ENCODE data around the gene SLF1.
"Not testable (repeated sequence)": the region's sequence is repeated elsewhere in the genome, so short reads cannot be mapped to it uniquely, and the experiment has no call there.

The SLF1 gene

GRCh38 chr5:94618493-94619328 is at the start of gene SLF1, which contains the start of gene KIAA0825:
Gene SLF1 (plus strand): TSS chr5:94618669. CDS start chr5:94628811, 10,142 bp downstream.
Gene KIAA0825 (minus strand): TSS chr5:94618604. CDS start chr5:94537126, 81,478 bp downstream.
- peak; percentile 67 to 74 for DNase-seq

- no peak for DNase-seq
Measured at GRCh38 chr5:94571415-94571814, 47.1 kb upstream of the SLF1 start.

- not testable (repeated sequence) for DNase-seq
Measured at GRCh38 chr5:94573349-94573748, 45.1 kb upstream of the SLF1 start.

DNA sequence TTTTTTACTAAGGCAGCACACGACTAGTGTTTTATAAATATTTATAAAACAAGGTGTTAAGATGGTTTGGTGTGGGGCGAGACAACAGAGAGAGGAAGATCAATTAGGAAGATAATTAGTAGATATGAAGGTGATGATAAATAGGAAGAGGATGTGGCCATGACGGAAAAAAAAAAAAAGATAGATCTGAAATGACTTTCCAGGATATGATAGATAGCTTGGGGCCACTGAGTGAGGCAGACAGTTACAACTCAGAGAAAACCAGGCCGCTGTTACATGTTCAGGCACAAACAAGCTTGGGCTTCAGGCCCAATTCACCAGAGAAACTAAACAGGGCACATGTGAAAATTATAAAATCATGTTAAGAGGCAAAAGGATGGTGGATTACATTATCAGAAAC is 43.3 kb upstream of the SLF1 start:
- no peak for DNase-seq

- no peak for DNase-seq
Measured at GRCh38 chr5:94577466-94578245, 40.8 kb upstream of the SLF1 start.

- no peak for DNase-seq
Measured at GRCh38 chr5:94595281-94595840, 23.1 kb upstream of the SLF1 start.

- DNase-seq: no peak
Measured at GRCh38 chr5:94613583-94613982, 4.9 kb upstream of the SLF1 start.

DNA sequence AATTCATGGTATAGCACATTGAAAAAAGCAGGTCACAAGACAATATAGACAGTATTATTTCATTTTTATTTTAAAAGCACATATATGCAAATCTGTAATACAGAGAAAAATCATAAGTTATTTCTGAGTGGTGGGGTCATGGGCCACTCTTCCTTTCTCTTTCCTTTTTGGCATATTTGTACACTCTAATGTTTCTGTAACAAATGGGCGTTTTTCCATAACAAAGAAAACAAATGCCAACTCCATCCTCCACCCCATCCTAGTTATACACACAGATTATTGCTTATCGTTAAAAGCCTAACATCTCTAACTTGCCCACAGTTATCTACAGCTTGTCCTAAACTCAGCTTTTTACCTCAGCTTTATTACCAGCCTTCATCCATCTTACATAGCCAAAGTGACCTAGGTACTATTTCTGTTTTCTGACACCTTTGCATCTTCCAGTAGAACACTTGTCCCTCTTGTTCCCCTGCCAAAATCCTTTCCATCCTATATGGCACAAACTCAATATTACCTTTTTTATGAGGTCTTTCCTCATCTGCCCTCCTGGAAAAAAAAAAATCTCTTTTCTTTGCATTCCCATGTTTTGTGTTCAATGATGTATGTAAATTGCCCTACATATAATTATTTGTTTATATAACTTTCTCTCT is 4.2 kb upstream of the SLF1 start:
- DNase-seq: no peak

- DNase-seq: no peak
Measured at GRCh38 chr5:94615862-94616261, 2.6 kb upstream of the SLF1 start.

GRCh38 chr5:94618029-94618492 is 408 bp upstream of the SLF1 start:
- peak in 1 of 2 experiments; percentile 63 for DNase-seq

GRCh38 chr5:94620256-94620655 is 1.8 kb downstream of the SLF1 start:
- DNase-seq: no peak

DNA sequence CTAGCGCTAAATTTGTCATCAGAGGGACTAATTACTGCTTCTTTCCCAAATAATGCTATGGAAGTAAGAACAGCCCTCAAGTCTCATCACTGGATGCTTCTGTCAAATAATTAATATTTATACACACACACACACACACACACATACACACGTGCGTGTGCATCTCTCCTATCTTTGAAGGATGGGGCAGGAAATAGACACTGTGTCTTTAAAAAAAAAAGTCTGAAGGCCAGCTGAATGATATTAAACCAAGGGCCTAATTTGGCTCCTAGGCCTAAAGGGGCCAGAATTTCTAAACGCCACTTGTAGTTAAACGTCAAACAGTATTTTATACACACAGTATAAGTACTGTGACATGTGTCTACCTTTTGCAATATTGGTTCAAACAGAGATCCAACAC is 3.3 kb downstream of the SLF1 start:
- DNase-seq: no peak

- DNase-seq: no peak
Measured at GRCh38 chr5:94623011-94623410, 4.5 kb downstream of the SLF1 start.

GRCh38 chr5:94623877-94624276 is 5.4 kb downstream of the SLF1 start:
- DNase-seq: no peak

- DNase-seq: no peak
Measured at GRCh38 chr5:94627191-94627590, 8.7 kb downstream of the SLF1 start.

GRCh38 chr5:94632024-94632423 is 13.6 kb downstream of the SLF1 start:
- DNase-seq: no peak

GRCh38 chr5:94640176-94640575 is 21.7 kb downstream of the SLF1 start:
- DNase-seq: no peak

- DNase-seq: no peak
Measured at GRCh38 chr5:94645053-94645452, 26.6 kb downstream of the SLF1 start.

DNA sequence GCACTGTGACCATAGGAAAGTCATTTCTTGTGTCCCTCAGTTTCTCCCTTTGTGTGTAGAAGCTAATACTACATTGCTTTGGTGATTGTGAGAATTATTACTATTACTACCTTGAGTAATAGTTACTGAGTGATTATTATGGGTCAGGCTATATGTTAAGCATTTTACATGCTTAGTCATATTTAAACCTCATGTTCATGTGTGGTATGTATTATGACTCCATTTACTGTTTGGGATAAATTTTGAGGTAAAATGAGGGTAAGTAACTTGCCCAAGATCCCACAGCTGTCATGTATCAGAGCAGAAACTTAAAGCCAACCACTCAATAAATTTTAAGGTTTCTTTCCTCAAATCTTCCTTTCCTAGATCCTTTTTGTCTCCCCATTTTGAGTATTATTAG is 28.3 kb downstream of the SLF1 start:
- DNase-seq: no peak

DNA sequence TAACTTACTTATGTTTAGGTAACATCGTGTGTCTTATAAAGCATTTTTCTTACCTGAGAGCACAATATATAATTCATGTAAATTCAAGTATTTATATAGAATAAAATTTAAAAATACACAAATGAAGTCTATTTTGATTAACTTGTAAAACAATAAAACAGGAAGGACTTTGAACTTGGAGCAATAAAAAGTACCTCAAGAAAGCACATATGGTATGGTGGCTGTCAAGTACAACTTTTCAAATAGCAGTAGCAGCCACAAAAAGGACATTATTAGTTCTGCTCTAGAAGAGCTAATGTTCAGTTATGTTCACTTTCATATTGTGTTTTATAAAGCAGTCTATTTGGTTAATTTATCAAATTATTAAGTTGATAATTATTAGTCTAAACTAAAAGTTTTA is 31.4 kb downstream of the SLF1 start:
- no peak for DNase-seq

GRCh38 chr5:94658272-94658671 is 39.8 kb downstream of the SLF1 start:
- DNase-seq: no peak

- no peak for DNase-seq
Measured at GRCh38 chr5:94660506-94660905, 42.0 kb downstream of the SLF1 start.

DNA sequence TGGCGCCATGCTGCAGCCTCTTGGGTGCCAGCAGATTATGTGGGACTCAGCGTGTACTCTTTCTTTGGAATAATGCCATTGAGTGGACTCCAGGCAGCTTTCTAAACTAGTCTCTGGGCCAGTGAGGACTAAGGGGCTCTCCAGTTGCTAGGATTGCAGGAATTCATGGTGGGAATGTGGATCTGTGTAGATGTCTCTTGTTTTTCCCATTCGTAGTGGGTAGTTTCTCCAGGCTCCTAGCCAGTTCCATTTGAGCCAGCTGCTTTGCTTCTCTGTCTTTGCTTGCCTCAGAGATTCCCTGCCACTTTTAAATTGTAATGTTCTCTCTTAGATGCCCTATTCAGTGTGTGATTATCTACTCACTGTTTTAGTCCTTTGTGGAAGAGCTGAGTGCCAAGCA is 42.6 kb downstream of the SLF1 start:
- no peak for DNase-seq
